ENCODE measurements around the gene UMODL1.

GRCh38 chr21:42032266-42032665, 38.9 kb upstream of the UMODL1 start:
- TF ChIP-seq CREB1 (IDR thresholded peaks at IDR 0.05; ENCODE audit: low read depth), result no peak
- no peak for TF ChIP-seq REST (IDR thresholded peaks at IDR 0.05; ENCODE audit: low read depth)
- no peak for TF ChIP-seq RAD21 (IDR thresholded peaks at IDR 0.05; ENCODE audit: low read depth)
- no peak for TF ChIP-seq YY1 (IDR thresholded peaks at IDR 0.05; ENCODE audit: low read depth)
- no peak for TF ChIP-seq NFIC (IDR thresholded peaks at IDR 0.05)
- TF ChIP-seq EP300 (IDR thresholded peaks at IDR 0.05; ENCODE audit: borderline replicate concordance), result no peak
- TF ChIP-seq TEAD4 (IDR thresholded peaks at IDR 0.05), result no peak
